ENCODE results near the gene SCCPDH.
"Not testable (repeated sequence)": the region's sequence is repeated elsewhere in the genome, so short reads cannot be mapped to it uniquely, and the experiment has no call there.

The SCCPDH gene

GRCh38 chr1:246689409-246690008, 34.7 kb upstream of the SCCPDH start:
- Histone ChIP-seq H3K27ac (ENCODE audit: low read depth, low read length, poor library complexity, severe bottlenecking) (peak overlapping the region; percentile 9), H3K79me2 (ENCODE audit: insufficient read depth, low read length) (no peaks in the 10 kb centered on the region), H4K20me1 (ENCODE audit: insufficient read depth, low read length) (no peaks in the 10 kb centered on the region), H3F3A (ENCODE audit: insufficient read depth, low read length) (no peaks in the 10 kb centered on the region), H3K27me3 (ENCODE audit: insufficient read depth, low read length) (no peaks in the 10 kb centered on the region), H3K9ac (ENCODE audit: low read length) (peak overlapping the region; percentile 61), H3K36me3 (ENCODE audit: insufficient read depth, low read length) (no peaks in the 10 kb centered on the region), H3K9me2 (ENCODE audit: low read depth, low read length) (no peaks in the 10 kb centered on the region), H3K4me3 (ENCODE audit: low read depth, low read length, poor library complexity, severe bottlenecking) (peak overlapping the region; percentile 60), H3K4me2 (ENCODE audit: low read length) (peak overlapping the region; percentile 79), H3K4me1 (ENCODE audit: insufficient read depth, low read length, severe bottlenecking) (peaks cover 18% of the 10 kb centered on the region), H2AFZ (ENCODE audit: low read length) (peak overlapping the region; percentile 4), H3K9me3 (ENCODE audit: low read length) (no peaks in the 10 kb centered on the region)
- TF ChIP-seq EZH2 (IDR thresholded peaks at IDR 0.05; ENCODE audit: borderline replicate concordance, low read length) (no peak), CTCF (IDR thresholded peaks at IDR 0.05; ENCODE audit: low read length) (peak; percentile 94)

GRCh38 chr1:246690100-246690499, 34.1 kb upstream of the SCCPDH start:
- no peaks in the 10 kb centered on the region for H3K9me2 ChIP-seq (ENCODE audit: low read depth, low read length)
- peak overlapping the region; percentile 9 for H3K27ac ChIP-seq (ENCODE audit: low read depth, low read length, poor library complexity, severe bottlenecking)
- H3K9ac ChIP-seq (ENCODE audit: low read length) = peak overlapping the region; percentile 61
- no peak for TF ChIP-seq EZH2 (IDR thresholded peaks at IDR 0.05; ENCODE audit: borderline replicate concordance, low read length)
- TF ChIP-seq CTCF (IDR thresholded peaks at IDR 0.05; ENCODE audit: low read length) = no peak
- no peaks in the 10 kb centered on the region for H3F3A ChIP-seq (ENCODE audit: insufficient read depth, low read length)
- H3K4me3 ChIP-seq (ENCODE audit: low read depth, low read length, poor library complexity, severe bottlenecking) = peak overlapping the region; percentile 60
- H3K79me2 ChIP-seq (ENCODE audit: insufficient read depth, low read length) = no peaks in the 10 kb centered on the region
- no peaks in the 10 kb centered on the region for H4K20me1 ChIP-seq (ENCODE audit: insufficient read depth, low read length)
- peak overlapping the region; percentile 79 for H3K4me2 ChIP-seq (ENCODE audit: low read length)
- H3K36me3 ChIP-seq (ENCODE audit: insufficient read depth, low read length) = no peaks in the 10 kb centered on the region
- H3K27me3 ChIP-seq (ENCODE audit: insufficient read depth, low read length) = no peaks in the 10 kb centered on the region
- no peaks in the 10 kb centered on the region for H3K9me3 ChIP-seq (ENCODE audit: low read length)
- peaks cover 24% of the 10 kb centered on the region for H3K4me1 ChIP-seq (ENCODE audit: insufficient read depth, low read length, severe bottlenecking)
- peak overlapping the region; percentile 4 for H2AFZ ChIP-seq (ENCODE audit: low read length)

- Histone ChIP-seq H3K4me2 (ENCODE audit: low read length) (no peak overlapping the region), H3K9ac (ENCODE audit: low read length) (no peak overlapping the region), H4K20me1 (ENCODE audit: insufficient read depth, low read length) (no peaks in the 10 kb centered on the region), H3K9me3 (ENCODE audit: low read length) (no peaks in the 10 kb centered on the region), H3F3A (ENCODE audit: insufficient read depth, low read length) (no peaks in the 10 kb centered on the region), H3K27me3 (ENCODE audit: insufficient read depth, low read length) (no peaks in the 10 kb centered on the region), H2AFZ (ENCODE audit: low read length) (no peak overlapping the region), H3K36me3 (ENCODE audit: insufficient read depth, low read length) (no peaks in the 10 kb centered on the region), H3K27ac (ENCODE audit: low read depth, low read length, poor library complexity, severe bottlenecking) (no peak overlapping the region), H3K4me3 (ENCODE audit: low read depth, low read length, poor library complexity, severe bottlenecking) (no peak overlapping the region), H3K79me2 (ENCODE audit: insufficient read depth, low read length) (no peaks in the 10 kb centered on the region), H3K9me2 (ENCODE audit: low read depth, low read length) (no peaks in the 10 kb centered on the region), H3K4me1 (ENCODE audit: insufficient read depth, low read length, severe bottlenecking) (peaks cover 37% of the 10 kb centered on the region)
- TF ChIP-seq CTCF (IDR thresholded peaks at IDR 0.05; ENCODE audit: low read length) (no peak), EZH2 (IDR thresholded peaks at IDR 0.05; ENCODE audit: borderline replicate concordance, low read length) (no peak)
Measured at GRCh38 chr1:246691622-246692495, 32.4 kb upstream of the SCCPDH start.

- H3K27me3 ChIP-seq (ENCODE audit: insufficient read depth, low read length); H3K9me3 ChIP-seq (ENCODE audit: low read length); H3K79me2 ChIP-seq (ENCODE audit: insufficient read depth, low read length); H3K4me3 ChIP-seq (ENCODE audit: low read depth, low read length, poor library complexity, severe bottlenecking); H3K4me2 ChIP-seq (ENCODE audit: low read length); H3K36me3 ChIP-seq (ENCODE audit: insufficient read depth, low read length); H4K20me1 ChIP-seq (ENCODE audit: insufficient read depth, low read length); H3K9ac ChIP-seq (ENCODE audit: low read length); H2AFZ ChIP-seq (ENCODE audit: low read length); H3F3A ChIP-seq (ENCODE audit: insufficient read depth, low read length); H3K9me2 ChIP-seq (ENCODE audit: low read depth, low read length): not testable (repeated sequence)
- H3K27ac ChIP-seq (ENCODE audit: low read depth, low read length, poor library complexity, severe bottlenecking) = peak overlapping the region; percentile 60
- H3K4me1 ChIP-seq (ENCODE audit: insufficient read depth, low read length, severe bottlenecking) = peaks cover 53% of the 10 kb centered on the region
Measured at GRCh38 chr1:246694213-246694895, 29.9 kb upstream of the SCCPDH start.
